HCT116 (cell line): ENCODE measurements around the gene EXOSC3. TPM values are rescaled to one million over a fixed set of nuclear protein-coding genes. Genes with fewer than 3 reads are reported as not detected.
A peak's percentile ranks its signal among the peaks of the same experiment; 100 is the strongest.

Experiments used
- ATAC-seq: fragments of 200-7000 bp; cut with Tn5 transposase; 2 replicates; pipeline ENCODE4 v1.9.1; 2020; ENCODE audit warnings: mild to moderate bottlenecking, moderate library complexity
- BruUV-seq: library from RNA; stranded (reverse); fragments of 400-500 nt; replicated peaks from 2 replicates; lab custom pipeline; 2021; lab: Mats Ljungman, UMichigan
- CTCF ChIA-PET: fragments of 300-600 bp; sonication (Branson Sonifier 250); formaldehyde crosslinking; loops from one replicate; lab custom pipeline; 2021; ENCODE audit warnings: antibody characterized with exemption; lab: Charles Lee
- POLR2A ChIA-PET: fragments of 300-600, 350-600 bp; sonication (Branson Sonifier 250); formaldehyde crosslinking; loops from one replicate; lab custom pipeline; 2021; ENCODE audit warnings: antibody characterized with exemption; lab: Charles Lee
- RAD21 ChIA-PET, 2 experiments: fragments of 300-600 bp; sonication (Branson Sonifier 250); formaldehyde crosslinking; loops; one replicate each; lab custom pipeline; 2023; ENCODE audit warnings: low total read pairs in 2 of 2; ENCODE audit not compliant: uncharacterized antibody in 2 of 2, unreplicated experiment in 2 of 2, low non-redundant PET in 1 of 2; lab: Charles Lee
- DNase-seq: peaks from one replicate; pipeline ENCODE4 v3.0.0-alpha.2; 2010; ENCODE audit warnings: low read depth, low spot score
- H2AFZ ChIP-seq: fragments of 200-600 bp; shearing (Covaris generic), sonication (generic); 2 replicates; pipeline ENCODE4 v1.6.1; 2017; ENCODE audit warnings: low read depth, mixed run types, mixed read lengths, antibody characterized with exemption, low read length; ENCODE audit not compliant: poor library complexity, severe bottlenecking
- H3K27ac ChIP-seq: 2 replicates; pipeline ENCODE4 v1.5.1; 2012; ENCODE audit warnings: low read depth, low read length
- H3K27me3 ChIP-seq: fragments of 200-600 bp; sonication (generic); 2 replicates; pipeline ENCODE4 v1.6.1; 2016; ENCODE audit warnings: mixed run types, low read length, mixed read lengths; ENCODE audit not compliant: insufficient read depth
- H3K36me3 ChIP-seq, 2 experiments: fragments of 200-500 bp in 1 of 2; fragments of 200-600 bp in 1 of 2; sonication (Bioruptor generic) in 1 of 2; sonication (generic) in 1 of 2; 2 replicates each; pipeline versions ENCODE4 v1.5.1 to v1.6.1; 2014 to 2016; ENCODE audit warnings: low read length in 2 of 2, inconsistent platforms in 1 of 2, mixed read lengths in 1 of 2, mixed run types in 1 of 2; ENCODE audit not compliant: insufficient read depth in 2 of 2, control insufficient read depth in 1 of 2
- H3K4me1 ChIP-seq, 2 experiments: fragments of 200-600 bp in 1 of 2; sonication (generic) in 1 of 2; 2 replicates each; pipeline versions ENCODE4 v1.5.1 to v1.6.1; 2012 to 2017; ENCODE audit warnings: low read length in 2 of 2, inconsistent platforms in 1 of 2, mild to moderate bottlenecking in 1 of 2, mixed read lengths in 1 of 2, mixed run types in 1 of 2, moderate library complexity in 1 of 2; ENCODE audit not compliant: insufficient read depth in 2 of 2, control insufficient read depth in 1 of 2
- H3K4me2 ChIP-seq: fragments of 200-600 bp; sonication (generic); 2 replicates; pipeline ENCODE4 v1.6.1; 2017; ENCODE audit warnings: mixed run types, low read length, mixed read lengths
- H3K4me3 ChIP-seq, 2 experiments: fragments of 200-600 bp in 1 of 2; sonication (generic) in 1 of 2; replicated peaks in 1 of 2; 2 replicates each; pipeline ENCODE4 v1.5.1; 2011 to 2016; ENCODE audit warnings: low read length in 2 of 2, control low read depth in 1 of 2, low read depth in 1 of 2, mild to moderate bottlenecking in 1 of 2, mixed read lengths in 1 of 2, mixed run types in 1 of 2
- H3K79me2 ChIP-seq: fragments of 200-600 bp; sonication (generic); 2 replicates; pipeline ENCODE4 v1.6.1; 2017; ENCODE audit warnings: mild to moderate bottlenecking, mixed run types, low read length, moderate library complexity, mixed read lengths; ENCODE audit not compliant: insufficient read depth
- H3K9ac ChIP-seq: fragments of 200-600 bp; sonication (generic); 2 replicates; pipeline ENCODE4 v1.6.1; 2016; ENCODE audit warnings: low read length, mixed read lengths
- H3K9me2 ChIP-seq: fragments of 200-600 bp; sonication (generic), shearing (Covaris generic); 2 replicates; pipeline ENCODE4 v1.6.1; 2017; ENCODE audit warnings: mixed run types, mild to moderate bottlenecking, moderate library complexity; ENCODE audit not compliant: insufficient read depth
- H3K9me3 ChIP-seq, 2 experiments: fragments of 200-500 bp in 1 of 2; fragments of 200-600 bp in 1 of 2; sonication (Bioruptor generic) in 1 of 2; sonication (generic) in 1 of 2; 2 replicates each; pipeline ENCODE4 v1.6.1; 2014 to 2017; ENCODE audit warnings: low read length in 2 of 2, mixed read lengths in 2 of 2, inconsistent platforms in 1 of 2, low read depth in 1 of 2, mild to moderate bottlenecking in 1 of 2, mixed run types in 1 of 2, moderate library complexity in 1 of 2; ENCODE audit not compliant: control insufficient read depth in 1 of 2, insufficient read depth in 1 of 2
- H4K20me1 ChIP-seq: fragments of 200-600 bp; sonication (generic), shearing (Covaris generic); 2 replicates; pipeline ENCODE4 v1.6.1; 2017; ENCODE audit warnings: mixed run types, mild to moderate bottlenecking, moderate library complexity; ENCODE audit not compliant: insufficient read depth
- CBX3 ChIP-seq: IDR thresholded peaks from 2 replicates; pipeline ENCODE4 v1.6.1; 2012; ENCODE audit warnings: low read depth
- CEBPB ChIP-seq: IDR thresholded peaks from 2 replicates; pipeline ENCODE4 v1.6.1; 2012; ENCODE audit warnings: low read depth
- EGR1 ChIP-seq: IDR thresholded peaks from 2 replicates; pipeline ENCODE4 v1.6.1; 2012; ENCODE audit warnings: low read depth
- ELF1 ChIP-seq: IDR thresholded peaks from 2 replicates; pipeline ENCODE4 v1.6.1; 2012; ENCODE audit warnings: low read depth, borderline replicate concordance
- EZH2 ChIP-seq: fragments of 200-600 bp; sonication (generic); IDR thresholded peaks from 2 replicates; pipeline ENCODE4 v1.6.1; 2017; ENCODE audit warnings: antibody characterized with exemption, mixed run types
- EZH2phosphoT487 ChIP-seq: fragments of 200-600 bp; IDR thresholded peaks from 2 replicates; pipeline ENCODE4 v1.6.1; 2018; ENCODE audit warnings: antibody characterized with exemption, borderline replicate concordance
- FOSL1 ChIP-seq: IDR thresholded peaks from 2 replicates; pipeline ENCODE4 v1.6.1; 2012; ENCODE audit warnings: low read depth
- POLR2A ChIP-seq: IDR thresholded peaks from 2 replicates; pipeline ENCODE4 v1.7.0; 2011; ENCODE audit warnings: borderline replicate concordance; ENCODE audit not compliant: insufficient read depth, insufficient read length; ENCODE audit errors: extremely low read depth
- POLR2AphosphoS5 ChIP-seq: IDR thresholded peaks from 2 replicates; pipeline ENCODE4 v1.6.1; 2011; ENCODE audit warnings: mild to moderate bottlenecking, low read depth, low read length, moderate library complexity
- SIN3A ChIP-seq: IDR thresholded peaks from 2 replicates; pipeline ENCODE4 v1.6.1; 2012; ENCODE audit warnings: low read depth
- SRF ChIP-seq: IDR thresholded peaks from 2 replicates; pipeline ENCODE4 v1.6.1; 2012; ENCODE audit warnings: low read depth
- TCF7L2 ChIP-seq: IDR thresholded peaks from 2 replicates; pipeline ENCODE4 v1.7.0; 2011; ENCODE audit warnings: borderline replicate concordance, inconsistent platforms; ENCODE audit not compliant: insufficient read depth, insufficient read length; ENCODE audit errors: extremely low read depth
- YY1 ChIP-seq: IDR thresholded peaks from 2 replicates; pipeline ENCODE4 v1.6.1; 2011; ENCODE audit warnings: low read length, low read depth, moderate library complexity, mild to moderate bottlenecking; ENCODE audit not compliant: insufficient replicate concordance; ENCODE audit errors: extremely low read depth
- ZFX ChIP-seq: fragments of 450-650 bp; IDR thresholded peaks from 2 replicates; pipeline ENCODE4 v1.6.1; 2017
- ZNF274 ChIP-seq: fragments of 200-500 bp; sonication (Bioruptor generic); IDR thresholded peaks from 2 replicates; pipeline ENCODE4 v1.6.1; 2014; ENCODE audit warnings: mild to moderate bottlenecking, low read depth, low read length, inconsistent platforms
- intact Hi-C: fragments of 100-400 bp; cut with micrococcal nuclease; formaldehyde crosslinking; loops from 2 replicates; pipeline ENCODE4 v1.10.0; 2022
- total RNA-seq: library from RNA; stranded (reverse); gene quantifications from one replicate; pipeline ENCODE4 v1.2.1, GENCODE V29; 2021; ENCODE audit not compliant: unreplicated experiment
- TF ChIP-seq, protein P1 (sequence below), 3 experiments: fragments of 200-600 bp in 1 of 3; sonication (generic) in 1 of 3; IDR thresholded peaks in 2 of 3; conservative IDR thresholded peaks in 1 of 3; 2 replicates each; pipeline ENCODE4 v1.5.1; 2012 to 2017; ENCODE audit warnings: low read depth in 2 of 3, low read length in 2 of 3, antibody characterized with exemption in 1 of 3, borderline replicate concordance in 1 of 3, control low read depth in 1 of 3, mild to moderate bottlenecking in 1 of 3, mixed read lengths in 1 of 3, mixed run types in 1 of 3, moderate library complexity in 1 of 3; ENCODE audit not compliant: insufficient read depth in 1 of 3
- TF ChIP-seq, protein P2 (sequence below): IDR thresholded peaks from 2 replicates; pipeline ENCODE4 v1.6.1; 2012
- TF ChIP-seq, protein P3 (sequence below): IDR thresholded peaks from 2 replicates; pipeline ENCODE4 v1.6.1; 2011; ENCODE audit warnings: mild to moderate bottlenecking, low read length, moderate library complexity; ENCODE audit not compliant: insufficient replicate concordance; ENCODE audit errors: extremely low read depth

Gene EXOSC3
- total RNA-seq, 1 experiment from 2014 or later, result 79.6 TPM

DNA sequence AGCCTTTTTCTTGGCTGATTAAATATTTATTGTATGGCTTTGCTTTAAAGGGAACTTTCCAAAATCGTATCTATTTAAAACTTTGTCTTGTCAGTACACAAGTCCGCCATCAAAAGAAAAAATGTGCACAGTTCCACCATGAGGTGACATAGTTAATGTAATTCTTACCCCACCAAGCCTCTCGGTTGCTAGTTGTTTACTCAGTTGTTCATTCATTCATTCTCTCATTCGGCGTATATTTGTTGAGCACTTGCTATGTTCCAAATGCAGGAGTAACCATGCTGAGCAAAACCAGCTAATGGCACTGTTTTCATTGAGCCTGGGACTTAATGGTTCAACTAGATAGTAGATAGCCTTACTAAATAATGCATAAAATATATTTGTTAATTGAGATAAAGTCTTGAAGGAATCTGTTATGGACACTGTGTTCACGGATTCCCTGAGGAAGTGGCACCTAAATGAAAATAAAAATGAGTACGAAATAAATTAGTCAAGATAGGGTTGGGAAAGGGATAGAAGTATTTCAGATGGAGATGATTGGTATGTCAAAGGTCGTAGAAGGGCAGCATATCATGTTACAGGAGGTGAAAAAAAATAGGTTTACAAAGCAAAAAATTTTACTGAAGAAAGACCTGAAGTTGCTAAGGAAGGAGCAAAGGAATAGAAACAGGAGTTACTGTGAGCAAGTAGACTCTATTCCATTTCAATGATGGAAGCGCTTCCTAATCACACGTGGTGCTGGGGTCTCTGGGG, 17.3 kb upstream of the EXOSC3 start:
- Histone ChIP-seq H2AFZ (no peak overlapping the region), H3K79me2 (peaks cover 63% of the 10 kb centered on the region), H3K36me3 (0 out of 4 replicates have a peak, but pooled peaks cover 0 to 4% of the 10 kb centered on the region in 2 experiments), H3K4me2 (peak overlapping the region; percentile 87), H3K9me2 (no peaks in the 10 kb centered on the region), H3K27ac (peak overlapping the region; percentile 91; the same call in 1 of the 2 replicates), H4K20me1 (peaks cover 6% of the 10 kb centered on the region; the same call in 1 of the 2 replicates), H3K9ac (peak overlapping the region; percentile 84), H3K4me3 (peak overlapping the region; percentile 77 to 87), H3K4me1 (peaks cover 10 to 20% of the 10 kb centered on the region in 2 experiments; a peak in 3 of 4 replicates), H3K9me3 (no peaks in the 10 kb centered on the region), H3K27me3 (no peaks in the 10 kb centered on the region)
- RAD21 ChIA-PET, result no interaction called here
- BruUV-seq, result TSS peak; percentile 69
- no peak for DNase-seq
- TF ChIP-seq ZNF274 (no peak), EZH2 (no peak), ZFX (no peak), EZH2phosphoT487 (no peak), POLR2AphosphoS5 (no peak), SIN3A (no peak), CEBPB (no peak), TCF7L2 (no peak), FOSL1 (no peak), POLR2A (no peak), CBX3 (no peak), ELF1 (no peak), SRF (no peak), YY1 (no peak), EGR1 (no peak)
- TF ChIP-seq, protein P1, sequence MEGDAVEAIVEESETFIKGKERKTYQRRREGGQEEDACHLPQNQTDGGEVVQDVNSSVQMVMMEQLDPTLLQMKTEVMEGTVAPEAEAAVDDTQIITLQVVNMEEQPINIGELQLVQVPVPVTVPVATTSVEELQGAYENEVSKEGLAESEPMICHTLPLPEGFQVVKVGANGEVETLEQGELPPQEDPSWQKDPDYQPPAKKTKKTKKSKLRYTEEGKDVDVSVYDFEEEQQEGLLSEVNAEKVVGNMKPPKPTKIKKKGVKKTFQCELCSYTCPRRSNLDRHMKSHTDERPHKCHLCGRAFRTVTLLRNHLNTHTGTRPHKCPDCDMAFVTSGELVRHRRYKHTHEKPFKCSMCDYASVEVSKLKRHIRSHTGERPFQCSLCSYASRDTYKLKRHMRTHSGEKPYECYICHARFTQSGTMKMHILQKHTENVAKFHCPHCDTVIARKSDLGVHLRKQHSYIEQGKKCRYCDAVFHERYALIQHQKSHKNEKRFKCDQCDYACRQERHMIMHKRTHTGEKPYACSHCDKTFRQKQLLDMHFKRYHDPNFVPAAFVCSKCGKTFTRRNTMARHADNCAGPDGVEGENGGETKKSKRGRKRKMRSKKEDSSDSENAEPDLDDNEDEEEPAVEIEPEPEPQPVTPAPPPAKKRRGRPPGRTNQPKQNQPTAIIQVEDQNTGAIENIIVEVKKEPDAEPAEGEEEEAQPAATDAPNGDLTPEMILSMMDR (IDR thresholded peaks at IDR 0.05 in 2 of 3, conservative IDR thresholded peaks at IDR 0.05 in 1 of 3; ENCODE audit: borderline replicate concordance in 1 of 3, insufficient read depth in 1 of 3, low read depth in 2 of 3, low read length in 2 of 3), result no peak
- TF ChIP-seq, protein P2, sequence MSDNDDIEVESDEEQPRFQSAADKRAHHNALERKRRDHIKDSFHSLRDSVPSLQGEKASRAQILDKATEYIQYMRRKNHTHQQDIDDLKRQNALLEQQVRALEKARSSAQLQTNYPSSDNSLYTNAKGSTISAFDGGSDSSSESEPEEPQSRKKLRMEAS, result no peak
- TF ChIP-seq, protein P3, sequence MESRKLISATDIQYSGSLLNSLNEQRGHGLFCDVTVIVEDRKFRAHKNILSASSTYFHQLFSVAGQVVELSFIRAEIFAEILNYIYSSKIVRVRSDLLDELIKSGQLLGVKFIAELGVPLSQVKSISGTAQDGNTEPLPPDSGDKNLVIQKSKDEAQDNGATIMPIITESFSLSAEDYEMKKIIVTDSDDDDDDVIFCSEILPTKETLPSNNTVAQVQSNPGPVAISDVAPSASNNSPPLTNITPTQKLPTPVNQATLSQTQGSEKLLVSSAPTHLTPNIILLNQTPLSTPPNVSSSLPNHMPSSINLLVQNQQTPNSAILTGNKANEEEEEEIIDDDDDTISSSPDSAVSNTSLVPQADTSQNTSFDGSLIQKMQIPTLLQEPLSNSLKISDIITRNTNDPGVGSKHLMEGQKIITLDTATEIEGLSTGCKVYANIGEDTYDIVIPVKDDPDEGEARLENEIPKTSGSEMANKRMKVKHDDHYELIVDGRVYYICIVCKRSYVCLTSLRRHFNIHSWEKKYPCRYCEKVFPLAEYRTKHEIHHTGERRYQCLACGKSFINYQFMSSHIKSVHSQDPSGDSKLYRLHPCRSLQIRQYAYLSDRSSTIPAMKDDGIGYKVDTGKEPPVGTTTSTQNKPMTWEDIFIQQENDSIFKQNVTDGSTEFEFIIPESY, result no peak
- intact Hi-C loops, result loop anchor here (2.0 to 5.0 kb wide), 2 partner anchors 29 to 100 kb away; partner anchors contain the start of gene SLC25A51
- CTCF ChIA-PET, result interaction anchor here (1.2 kb wide), 1 partner anchor 17 kb away, joined by 3 read pairs; the partner anchor contains the start of gene EXOSC3
- POLR2A ChIA-PET, result no interaction called here
- ATAC-seq, result no peak
